ENCODE measurements around the gene ACSF3.
"Not testable (repeated sequence)": the region's sequence is repeated elsewhere in the genome, so short reads cannot be mapped to it uniquely, and the experiment has no call there.

Gene ACSF3

DNA sequence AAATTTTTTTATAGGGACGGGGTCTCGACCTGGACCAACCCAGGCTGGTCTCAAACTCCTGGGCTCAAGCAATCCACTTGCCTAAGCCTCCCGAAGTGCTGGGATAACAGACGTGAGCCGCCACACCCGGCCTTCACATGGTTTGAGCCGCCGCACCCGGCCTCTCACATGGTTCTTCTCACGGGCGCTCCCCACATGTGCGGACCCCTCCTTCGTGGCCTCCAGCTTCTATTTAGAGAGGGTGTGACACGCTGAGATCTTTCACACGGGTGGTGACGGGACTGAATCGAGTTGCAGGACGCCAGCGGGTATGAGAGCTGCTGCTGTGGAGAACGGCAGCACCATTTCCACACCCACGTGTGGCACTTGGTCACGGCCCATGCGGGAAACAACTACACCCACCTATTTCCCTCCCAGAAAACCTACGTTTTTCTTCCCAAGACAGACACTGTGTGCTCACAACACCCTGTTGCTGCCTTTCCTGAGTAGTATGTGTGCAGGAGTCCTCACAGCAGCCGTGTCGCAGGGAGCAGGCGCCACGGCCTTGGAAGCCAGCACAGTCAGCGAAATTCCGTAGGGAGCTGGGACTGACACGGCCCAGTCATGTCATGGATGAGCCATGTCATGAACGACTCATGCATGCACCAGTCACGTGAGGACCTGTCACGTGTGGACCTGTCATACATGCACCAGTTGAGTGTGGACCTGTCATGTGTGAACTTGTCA is 20.1 kb upstream of the ACSF3 start:
- Histone ChIP-seq H3K27ac (ENCODE audit: low read depth, low read length, poor library complexity, severe bottlenecking) (no peak overlapping the region), H3K4me1 (ENCODE audit: insufficient read depth, low read length, severe bottlenecking) (no peaks in the 10 kb centered on the region), H2AFZ (ENCODE audit: low read length) (no peak overlapping the region), H3K4me3 (ENCODE audit: low read depth, low read length, poor library complexity, severe bottlenecking) (no peak overlapping the region), H3K9ac (ENCODE audit: low read length) (no peak overlapping the region), H3K4me2 (ENCODE audit: low read length) (no peak overlapping the region), H3K79me2 (ENCODE audit: insufficient read depth, low read length) (no peaks in the 10 kb centered on the region), H3K36me3 (ENCODE audit: insufficient read depth, low read length) (no peaks in the 10 kb centered on the region), H3F3A (ENCODE audit: insufficient read depth, low read length) (no peaks in the 10 kb centered on the region), H3K9me2 (ENCODE audit: low read depth, low read length) (no peaks in the 10 kb centered on the region), H4K20me1 (ENCODE audit: insufficient read depth, low read length) (no peaks in the 10 kb centered on the region), H3K27me3 (ENCODE audit: insufficient read depth, low read length) (peaks cover 2% of the 10 kb centered on the region; the same call in 1 of the 2 replicates), H3K9me3 (ENCODE audit: low read length) (no peaks in the 10 kb centered on the region)
- TF ChIP-seq, protein P1, sequence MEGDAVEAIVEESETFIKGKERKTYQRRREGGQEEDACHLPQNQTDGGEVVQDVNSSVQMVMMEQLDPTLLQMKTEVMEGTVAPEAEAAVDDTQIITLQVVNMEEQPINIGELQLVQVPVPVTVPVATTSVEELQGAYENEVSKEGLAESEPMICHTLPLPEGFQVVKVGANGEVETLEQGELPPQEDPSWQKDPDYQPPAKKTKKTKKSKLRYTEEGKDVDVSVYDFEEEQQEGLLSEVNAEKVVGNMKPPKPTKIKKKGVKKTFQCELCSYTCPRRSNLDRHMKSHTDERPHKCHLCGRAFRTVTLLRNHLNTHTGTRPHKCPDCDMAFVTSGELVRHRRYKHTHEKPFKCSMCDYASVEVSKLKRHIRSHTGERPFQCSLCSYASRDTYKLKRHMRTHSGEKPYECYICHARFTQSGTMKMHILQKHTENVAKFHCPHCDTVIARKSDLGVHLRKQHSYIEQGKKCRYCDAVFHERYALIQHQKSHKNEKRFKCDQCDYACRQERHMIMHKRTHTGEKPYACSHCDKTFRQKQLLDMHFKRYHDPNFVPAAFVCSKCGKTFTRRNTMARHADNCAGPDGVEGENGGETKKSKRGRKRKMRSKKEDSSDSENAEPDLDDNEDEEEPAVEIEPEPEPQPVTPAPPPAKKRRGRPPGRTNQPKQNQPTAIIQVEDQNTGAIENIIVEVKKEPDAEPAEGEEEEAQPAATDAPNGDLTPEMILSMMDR (IDR thresholded peaks at IDR 0.05; ENCODE audit: low read length) = no peak
- no peak for TF ChIP-seq EZH2 (IDR thresholded peaks at IDR 0.05; ENCODE audit: borderline replicate concordance, low read length)

DNA sequence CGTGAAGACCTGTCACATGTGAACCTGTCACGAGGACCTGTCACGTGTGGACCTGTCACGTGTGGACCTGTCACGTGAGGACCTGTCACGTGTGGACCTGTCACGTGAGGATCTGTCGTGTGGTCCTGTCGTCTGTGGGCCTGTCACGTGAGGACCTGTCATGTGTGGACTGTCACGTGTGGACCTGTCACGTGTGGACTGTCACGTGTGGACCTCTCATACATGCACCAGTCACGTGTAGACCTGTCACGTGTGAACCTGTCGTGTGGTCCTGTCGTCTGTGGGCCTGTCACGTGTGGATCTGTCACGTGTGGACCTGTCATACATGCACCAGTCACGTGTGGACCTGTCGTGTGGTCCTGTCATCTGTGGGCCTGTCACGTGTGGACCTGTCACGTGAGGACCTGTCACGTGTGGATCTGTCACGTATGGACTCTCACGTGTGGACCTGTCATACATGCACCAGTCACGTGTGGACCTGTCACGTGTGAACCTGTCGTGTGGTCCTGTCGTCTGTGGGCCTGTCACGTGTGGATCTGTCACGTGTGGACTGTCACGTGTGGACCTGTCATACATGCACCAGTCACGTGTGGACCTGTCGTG is 19.5 kb upstream of the ACSF3 start:
- H3K27ac ChIP-seq (ENCODE audit: low read depth, low read length, poor library complexity, severe bottlenecking); H3K4me1 ChIP-seq (ENCODE audit: insufficient read depth, low read length, severe bottlenecking): not testable (repeated sequence)

DNA sequence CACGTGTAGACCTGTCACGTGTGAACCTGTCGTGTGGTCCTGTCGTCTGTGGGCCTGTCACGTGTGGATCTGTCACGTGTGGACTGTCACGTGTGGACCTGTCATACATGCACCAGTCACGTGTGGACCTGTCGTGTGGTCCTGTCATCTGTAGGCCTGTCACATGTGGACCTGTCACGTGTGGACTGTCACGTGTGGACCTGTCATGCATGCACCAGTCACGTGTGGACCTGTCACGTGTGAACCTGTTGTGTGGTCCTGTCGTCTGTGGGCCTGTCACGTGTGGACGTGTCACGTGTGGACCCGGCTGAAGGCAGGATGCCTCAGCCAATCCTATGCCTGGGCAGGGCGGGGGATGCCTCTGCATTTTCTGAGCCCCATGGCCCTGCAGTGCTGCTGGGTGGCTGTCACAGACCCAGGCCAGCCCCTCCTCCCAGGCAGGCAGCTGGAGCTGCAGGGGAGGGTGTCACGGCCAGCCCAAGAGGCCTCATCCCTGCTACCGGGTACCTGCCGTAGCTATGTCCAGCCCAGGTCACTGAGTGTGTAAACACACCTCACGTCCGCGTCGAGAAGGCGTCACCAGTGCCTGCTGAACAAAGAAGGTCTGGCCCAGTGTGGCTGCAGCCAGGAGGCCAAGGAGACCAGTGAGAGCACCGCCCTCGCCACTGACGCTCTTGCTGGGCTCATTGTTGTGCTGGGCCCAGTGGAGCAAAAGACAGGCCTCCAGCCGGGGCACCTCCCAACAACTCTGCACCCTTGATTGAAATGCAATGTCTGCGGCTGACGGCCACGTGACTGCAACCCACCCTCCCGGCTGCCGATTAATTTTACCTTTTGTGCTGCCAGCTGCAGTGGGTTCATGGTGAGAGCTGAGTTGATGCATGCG is 18.6 kb upstream of the ACSF3 start:
- H3K9me3 ChIP-seq (ENCODE audit: low read length) = no peaks in the 10 kb centered on the region
- no peaks in the 10 kb centered on the region; the same call in 1 of the 2 replicates for H3K27me3 ChIP-seq (ENCODE audit: insufficient read depth, low read length)
- no peaks in the 10 kb centered on the region for H3K36me3 ChIP-seq (ENCODE audit: insufficient read depth, low read length)
- H3K4me3 ChIP-seq (ENCODE audit: low read depth, low read length, poor library complexity, severe bottlenecking) = no peak overlapping the region
- no peaks in the 10 kb centered on the region for H3K9me2 ChIP-seq (ENCODE audit: low read depth, low read length)
- H3K79me2 ChIP-seq (ENCODE audit: insufficient read depth, low read length) = no peaks in the 10 kb centered on the region
- TF ChIP-seq EZH2 (IDR thresholded peaks at IDR 0.05; ENCODE audit: borderline replicate concordance, low read length) = no peak
- TF ChIP-seq, protein P1 (IDR thresholded peaks at IDR 0.05; ENCODE audit: low read length) = no peak
- no peak overlapping the region for H3K9ac ChIP-seq (ENCODE audit: low read length)
- H3F3A ChIP-seq (ENCODE audit: insufficient read depth, low read length) = no peaks in the 10 kb centered on the region
- H2AFZ ChIP-seq (ENCODE audit: low read length) = no peak overlapping the region
- no peaks in the 10 kb centered on the region for H3K4me1 ChIP-seq (ENCODE audit: insufficient read depth, low read length, severe bottlenecking)
- H3K27ac ChIP-seq (ENCODE audit: low read depth, low read length, poor library complexity, severe bottlenecking) = no peak overlapping the region
- no peaks in the 10 kb centered on the region for H4K20me1 ChIP-seq (ENCODE audit: insufficient read depth, low read length)
- H3K4me2 ChIP-seq (ENCODE audit: low read length) = no peak overlapping the region

More for the DNA sequence above, 19.5 kb upstream of the ACSF3 start:
- not testable (repeated sequence) for H3K4me3 ChIP-seq (ENCODE audit: low read depth, low read length, poor library complexity, severe bottlenecking); H3K79me2 ChIP-seq (ENCODE audit: insufficient read depth, low read length); H3F3A ChIP-seq (ENCODE audit: insufficient read depth, low read length); H3K4me2 ChIP-seq (ENCODE audit: low read length); H3K9me3 ChIP-seq (ENCODE audit: low read length); H2AFZ ChIP-seq (ENCODE audit: low read length); H3K36me3 ChIP-seq (ENCODE audit: insufficient read depth, low read length); H3K9me2 ChIP-seq (ENCODE audit: low read depth, low read length); H3K27me3 ChIP-seq (ENCODE audit: insufficient read depth, low read length); H3K9ac ChIP-seq (ENCODE audit: low read length); H4K20me1 ChIP-seq (ENCODE audit: insufficient read depth, low read length)

Data from OCI-LY1 (cell line).